AG09309 (cell line): ENCODE measurements around the gene TTF1.

Experiments
- DNase-seq: peaks from one replicate; pipeline ENCODE4 v3.0.0-alpha.2; 2010; ENCODE audit warnings: low read depth
- H3K4me3 ChIP-seq: 2 replicates; pipeline ENCODE4 v1.5.1; 2011; ENCODE audit warnings: mild to moderate bottlenecking, low read depth, low read length, moderate library complexity; ENCODE audit not compliant: control insufficient read depth
- TF ChIP-seq, protein P1 (sequence below): IDR thresholded peaks from 2 replicates; pipeline ENCODE4 v1.5.1; 2011; ENCODE audit warnings: mild to moderate bottlenecking, low read depth, low read length, inconsistent platforms; ENCODE audit not compliant: insufficient read depth, control insufficient read depth; ENCODE audit errors: missing control alignments

The TTF1 gene

DNA sequence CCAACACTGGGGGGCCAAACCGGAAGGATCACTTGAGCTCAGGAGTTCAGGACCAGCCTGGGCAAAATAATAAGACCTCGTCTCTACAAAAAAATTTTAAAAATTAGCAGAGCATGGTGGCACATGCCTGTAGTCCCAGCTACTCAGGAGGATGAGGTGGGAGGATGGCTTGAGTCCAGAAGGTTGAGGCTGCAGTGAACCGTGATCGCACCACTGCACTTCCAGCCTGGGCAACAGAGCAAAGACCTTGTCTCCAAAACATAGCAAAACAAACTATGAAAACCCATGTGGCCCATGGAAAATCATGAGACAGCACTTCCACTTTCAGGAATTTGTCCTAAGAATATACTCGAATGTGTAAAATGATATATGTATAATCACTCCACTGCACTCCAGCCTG, 58.0 kb downstream of the TTF1 start:
- no peak overlapping the region for H3K4me3 ChIP-seq
- no peak for DNase-seq
- TF ChIP-seq, protein P1, sequence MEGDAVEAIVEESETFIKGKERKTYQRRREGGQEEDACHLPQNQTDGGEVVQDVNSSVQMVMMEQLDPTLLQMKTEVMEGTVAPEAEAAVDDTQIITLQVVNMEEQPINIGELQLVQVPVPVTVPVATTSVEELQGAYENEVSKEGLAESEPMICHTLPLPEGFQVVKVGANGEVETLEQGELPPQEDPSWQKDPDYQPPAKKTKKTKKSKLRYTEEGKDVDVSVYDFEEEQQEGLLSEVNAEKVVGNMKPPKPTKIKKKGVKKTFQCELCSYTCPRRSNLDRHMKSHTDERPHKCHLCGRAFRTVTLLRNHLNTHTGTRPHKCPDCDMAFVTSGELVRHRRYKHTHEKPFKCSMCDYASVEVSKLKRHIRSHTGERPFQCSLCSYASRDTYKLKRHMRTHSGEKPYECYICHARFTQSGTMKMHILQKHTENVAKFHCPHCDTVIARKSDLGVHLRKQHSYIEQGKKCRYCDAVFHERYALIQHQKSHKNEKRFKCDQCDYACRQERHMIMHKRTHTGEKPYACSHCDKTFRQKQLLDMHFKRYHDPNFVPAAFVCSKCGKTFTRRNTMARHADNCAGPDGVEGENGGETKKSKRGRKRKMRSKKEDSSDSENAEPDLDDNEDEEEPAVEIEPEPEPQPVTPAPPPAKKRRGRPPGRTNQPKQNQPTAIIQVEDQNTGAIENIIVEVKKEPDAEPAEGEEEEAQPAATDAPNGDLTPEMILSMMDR = no peak

DNA sequence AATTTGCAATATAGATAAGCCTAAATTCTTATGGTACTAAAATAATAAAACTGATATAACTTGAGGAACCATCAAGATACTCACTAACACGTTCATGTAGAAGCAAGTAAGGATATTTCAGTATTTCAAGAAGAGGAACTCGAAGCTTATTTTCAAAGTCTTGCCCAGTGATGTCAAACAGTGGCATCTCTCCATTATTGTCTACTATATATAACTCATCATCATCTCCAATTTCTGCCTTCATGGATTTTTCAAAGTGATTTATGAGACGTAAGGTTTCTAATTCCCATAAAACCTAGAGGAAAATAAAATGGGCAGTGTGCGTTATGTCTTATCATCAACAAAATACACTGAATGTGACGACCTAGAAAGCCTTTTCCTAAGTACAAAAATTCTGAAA, 60.5 kb downstream of the TTF1 start:
- H3K4me3 ChIP-seq = no peak overlapping the region
- DNase-seq = no peak
- TF ChIP-seq, protein P1 = no peak

DNA sequence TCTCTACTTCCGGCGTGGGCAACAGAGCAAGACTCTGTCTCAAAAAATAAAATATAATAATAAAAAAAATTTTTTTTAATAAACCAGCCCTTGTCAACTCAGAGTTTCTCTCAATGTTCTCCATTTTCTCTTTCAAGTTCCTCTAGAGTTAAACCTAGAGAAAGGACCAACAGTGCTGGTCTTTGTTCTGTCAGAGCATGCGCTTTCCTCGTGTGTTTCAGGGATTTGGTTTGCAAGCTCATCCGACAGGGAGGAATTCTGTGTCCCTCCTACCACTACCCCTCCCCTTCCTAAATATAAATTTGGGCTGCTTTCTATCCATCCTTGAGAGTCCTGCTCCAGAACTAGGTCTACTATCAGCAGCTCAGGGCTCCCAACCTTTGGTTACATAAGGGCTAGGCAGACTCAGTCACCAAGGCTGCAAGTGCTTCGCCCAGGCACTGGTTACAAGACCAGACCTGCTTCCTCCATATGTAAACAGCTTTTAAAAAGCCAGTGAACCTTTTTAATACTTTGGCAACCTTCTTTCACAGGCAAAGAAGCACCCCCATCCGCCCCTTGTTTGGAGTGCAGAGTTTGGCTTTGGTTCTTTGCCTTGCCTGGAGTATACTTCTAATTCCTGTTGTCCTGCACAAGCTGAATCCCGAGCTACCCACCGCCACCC, 65.3 kb downstream of the TTF1 start:
- TF ChIP-seq, protein P1 = no peak
- DNase-seq = no peak
- no peak overlapping the region for H3K4me3 ChIP-seq

DNA sequence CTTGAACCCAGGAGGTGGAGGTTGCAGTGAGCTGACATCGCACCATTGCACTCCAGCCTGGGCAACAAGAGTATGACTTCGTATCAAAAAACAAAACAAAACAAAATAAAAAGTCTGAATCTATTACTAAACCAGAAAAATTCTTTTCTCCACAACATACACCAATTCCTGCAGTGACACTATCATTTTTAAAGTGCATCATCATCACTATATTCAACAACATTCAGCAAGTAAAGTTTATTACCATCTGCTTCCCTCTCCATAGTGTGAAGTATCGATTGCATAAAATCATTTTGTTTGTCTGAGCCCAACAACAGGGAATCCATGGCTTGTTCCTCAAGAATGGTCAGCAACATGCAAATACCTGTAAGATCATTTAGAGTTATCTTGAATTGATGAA, 72.3 kb downstream of the TTF1 start:
- TF ChIP-seq, protein P1 = no peak
- H3K4me3 ChIP-seq = no peak overlapping the region
- DNase-seq = no peak

DNA sequence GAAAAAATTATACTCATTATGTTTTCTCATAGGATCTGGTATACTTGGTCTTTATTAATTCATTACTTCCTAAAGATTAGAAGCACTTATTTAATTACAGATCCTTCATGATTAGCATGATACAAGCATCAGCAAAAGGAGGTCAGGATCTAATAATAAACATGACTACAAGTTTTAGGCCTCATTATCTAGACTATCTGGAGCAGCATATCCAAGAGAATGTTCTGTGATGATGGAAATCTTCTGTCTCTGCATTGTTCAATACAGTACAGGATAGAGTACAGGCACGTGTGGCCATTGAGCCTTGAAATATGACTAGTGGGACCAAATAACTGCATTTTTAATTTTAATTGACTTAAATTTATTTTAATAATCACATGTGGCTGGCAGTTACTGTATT, 73.1 kb downstream of the TTF1 start:
- DNase-seq = no peak
- no peak overlapping the region for H3K4me3 ChIP-seq
- TF ChIP-seq, protein P1 = no peak

DNA sequence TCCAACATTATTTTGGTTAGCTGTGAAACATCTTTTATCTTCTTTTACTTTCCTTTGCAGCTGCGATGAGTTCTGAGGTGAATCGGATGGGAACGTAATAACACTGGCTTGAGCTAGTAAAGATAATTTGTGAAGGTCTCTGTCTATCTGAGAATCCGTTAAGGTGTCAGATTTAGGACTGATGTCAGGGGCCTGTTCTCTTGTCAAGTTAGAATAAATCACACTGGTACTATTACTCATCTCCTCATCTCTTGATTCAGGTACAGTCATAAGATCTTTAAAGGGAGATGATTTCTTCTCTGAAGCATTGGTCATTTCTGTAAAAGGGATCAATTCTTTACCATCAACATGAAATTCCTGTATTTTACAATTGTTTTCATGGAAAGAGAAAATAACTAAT, 78.1 kb downstream of the TTF1 start:
- DNase-seq = no peak
- TF ChIP-seq, protein P1 = no peak
- H3K4me3 ChIP-seq = no peak overlapping the region

DNA sequence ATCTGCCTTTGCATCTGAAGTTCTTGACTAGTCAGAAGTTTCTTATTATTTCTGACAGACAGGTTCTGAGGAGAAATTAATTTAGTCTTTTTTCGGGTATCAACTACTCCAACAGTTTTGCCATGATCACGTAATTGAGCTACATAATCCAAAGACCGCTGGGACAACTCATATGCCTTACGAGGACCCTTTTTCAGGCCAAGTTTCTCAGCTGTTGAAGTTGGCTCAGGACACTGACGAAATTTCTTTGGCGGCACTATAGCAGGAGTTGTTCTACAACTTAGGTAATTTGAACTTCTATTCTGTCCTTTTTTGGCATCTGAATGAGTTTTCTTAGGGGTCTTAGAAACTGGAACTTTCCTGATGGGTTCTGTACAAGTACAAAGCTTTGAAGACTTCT, 79.1 kb downstream of the TTF1 start:
- no peak overlapping the region for H3K4me3 ChIP-seq
- DNase-seq = no peak
- TF ChIP-seq, protein P1 = no peak
